ENCODE results near the gene USP30.
"Not testable (repeated sequence)": the region's sequence is repeated elsewhere in the genome, so short reads cannot be mapped to it uniquely, and the experiment has no call there.

The USP30 gene

GRCh38 chr12:109052414-109053323 lies at the start of gene USP30:
Gene USP30 (plus strand): TSS chr12:109052576. CDS start chr12:109052679, 103 bp downstream.
- peak; percentile 97 for DNase-seq (ENCODE audit: low spot score)

GRCh38 chr12:109004017-109004416 lies 48.4 kb upstream of the USP30 start:
- DNase-seq (ENCODE audit: low spot score): no peak

GRCh38 chr12:109009766-109010165 lies 42.6 kb upstream of the USP30 start:
- DNase-seq (ENCODE audit: low spot score): no peak

- DNase-seq (ENCODE audit: low spot score): no peak
These were observed 42.1 kb upstream of the USP30 start for GRCh38 chr12:109010259-109010658.

GRCh38 chr12:109014984-109015765 lies 37.2 kb upstream of the USP30 start:
- DNase-seq (ENCODE audit: low spot score): peak; percentile 12

- DNase-seq (ENCODE audit: low spot score): peak; percentile 32
These were observed 36.4 kb upstream of the USP30 start for GRCh38 chr12:109016016-109016415.

GRCh38 chr12:109016978-109017377 lies 35.4 kb upstream of the USP30 start:
- DNase-seq (ENCODE audit: low spot score): peak; percentile 38

- peak; percentile 32 for DNase-seq (ENCODE audit: low spot score)
These were observed 34.1 kb upstream of the USP30 start for GRCh38 chr12:109018296-109018695.

GRCh38 chr12:109020146-109020795 lies 32.1 kb upstream of the USP30 start:
- DNase-seq (ENCODE audit: low spot score): peak; percentile 5

- DNase-seq (ENCODE audit: low spot score): peak; percentile 99
These were observed 31.5 kb upstream of the USP30 start, which contains the start of gene SVOP for GRCh38 chr12:109020796-109021380. Gene SVOP (minus strand): TSS chr12:109021068. CDS start chr12:109020868, 200 bp downstream.

GRCh38 chr12:109027767-109028166 lies 24.6 kb upstream of the USP30 start:
- peak; percentile 11 for DNase-seq (ENCODE audit: low spot score)

GRCh38 chr12:109028624-109029023 lies 23.8 kb upstream of the USP30 start:
- DNase-seq (ENCODE audit: low spot score): peak; percentile 5

- DNase-seq (ENCODE audit: low spot score): peak; percentile 24
These were observed 23.0 kb upstream of the USP30 start for GRCh38 chr12:109029411-109029810.

GRCh38 chr12:109033239-109034196 lies 18.9 kb upstream of the USP30 start:
- no peak for DNase-seq (ENCODE audit: low spot score)

- no peak for DNase-seq (ENCODE audit: low spot score)
These were observed 15.4 kb upstream of the USP30 start for GRCh38 chr12:109036975-109037374.

GRCh38 chr12:109044241-109044640 lies 8.1 kb upstream of the USP30 start:
- DNase-seq (ENCODE audit: low spot score): peak; percentile 10

- peak; percentile 38 for DNase-seq (ENCODE audit: low spot score)
These were observed 5.1 kb upstream of the USP30 start for GRCh38 chr12:109047081-109047805.

GRCh38 chr12:109048706-109049105 lies 3.7 kb upstream of the USP30 start:
- not testable (repeated sequence) for DNase-seq (ENCODE audit: low spot score)

- not testable (repeated sequence) for DNase-seq (ENCODE audit: low spot score)
These were observed 2.6 kb upstream of the USP30 start for GRCh38 chr12:109049794-109050193.

- DNase-seq (ENCODE audit: low spot score): no peak
These were observed 321 bp upstream of the USP30 start for GRCh38 chr12:109052097-109052413.
